Effector memory CD8-positive, alpha-beta T cell (primary cell): ENCODE results near the gene TTC23.
A peak's percentile ranks its signal among the peaks of the same experiment; 100 is the strongest.

Source experiments
- ATAC-seq: fragments of 150-1000 bp; cut with Tn5 transposase; replicated peaks from 2 replicates; pipeline ENCODE4 v1.10.0; 2021; ENCODE audit warnings: mild to moderate bottlenecking, moderate library complexity
- DNase-seq, 3 experiments: peaks; one replicate each; pipeline ENCODE4 v3.0.0; 2021
- H3K27ac Mint-ChIP-seq, 2 donors: one replicate each; pipeline ENCODE4 v1.8.0; 2022; ENCODE audit warnings: mild to moderate bottlenecking in 2 of 2, mixed read lengths in 2 of 2, moderate library complexity in 2 of 2
- H3K27me3 Mint-ChIP-seq, 2 donors: one replicate each; pipeline ENCODE4 v1.8.0; 2022; ENCODE audit warnings: mixed read lengths in 2 of 2
- H3K36me3 Mint-ChIP-seq: one replicate; pipeline ENCODE4 v1.8.0; 2022; ENCODE audit warnings: mild to moderate bottlenecking, moderate library complexity, mixed read lengths; ENCODE audit not compliant: insufficient read depth
- H3K4me1 Mint-ChIP-seq, 2 donors: one replicate each; pipeline ENCODE4 v1.8.0; 2022; ENCODE audit warnings: low read depth in 2 of 2, mixed read lengths in 2 of 2
- H3K4me3 Mint-ChIP-seq, 2 donors: one replicate each; pipeline ENCODE4 v1.8.0; 2022; ENCODE audit warnings: mild to moderate bottlenecking in 2 of 2, mixed read lengths in 2 of 2, moderate library complexity in 2 of 2
- H3K9me3 Mint-ChIP-seq, 2 donors: one replicate each; pipeline ENCODE4 v1.8.0; 2022; ENCODE audit warnings: mixed read lengths in 2 of 2

The TTC23 gene

GRCh38 chr15:99142562-99142961 is 106.8 kb downstream of the TTC23 start:
- ATAC-seq: no peak
- no peaks in the 10 kb centered on the region for H3K9me3 Mint-ChIP-seq
- H3K4me3 Mint-ChIP-seq: no peak overlapping the region
- no peak for DNase-seq
- no peak overlapping the region for H3K27ac Mint-ChIP-seq
- H3K27me3 Mint-ChIP-seq: peaks cover 9 to 10% of the 10 kb centered on the region in 2 donors
- no peaks in the 10 kb centered on the region for H3K4me1 Mint-ChIP-seq
- H3K36me3 Mint-ChIP-seq: peaks cover 3% of the 10 kb centered on the region

DNA sequence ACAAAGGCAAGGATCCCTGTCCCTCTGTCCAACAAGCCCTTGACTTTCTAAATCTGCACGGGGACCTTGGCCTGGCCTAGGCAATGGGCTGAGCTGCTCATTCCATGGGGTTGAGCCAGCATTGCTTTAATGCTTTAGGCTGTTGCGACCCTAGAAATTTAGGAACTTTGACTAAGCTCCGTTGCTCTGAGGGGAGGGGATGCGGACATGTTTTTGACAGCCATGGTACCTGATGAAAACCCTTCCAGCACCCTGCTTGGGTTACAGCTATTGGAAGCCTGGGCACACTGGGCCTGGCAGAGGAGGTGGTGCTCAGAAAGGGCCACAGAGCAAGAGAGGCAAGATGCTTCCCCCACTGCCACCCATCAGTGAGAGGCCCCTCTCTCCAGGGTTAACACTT is 107.4 kb downstream of the TTC23 start:
- DNase-seq: no peak
- no peak overlapping the region for H3K4me3 Mint-ChIP-seq

GRCh38 chr15:99140590-99140989 is 108.8 kb downstream of the TTC23 start:
- Mint-ChIP-seq H3K27me3 (peaks cover 6 to 10% of the 10 kb centered on the region in 2 donors), H3K36me3 (peaks cover 12% of the 10 kb centered on the region), H3K27ac (no peak overlapping the region), H3K4me1 (no peaks in the 10 kb centered on the region), H3K9me3 (no peaks in the 10 kb centered on the region), H3K4me3 (no peak overlapping the region)
- DNase-seq (no peak), ATAC-seq (no peak)

More for the DNA sequence above, 107.4 kb downstream of the TTC23 start:
- ATAC-seq: no peak
- Mint-ChIP-seq H3K27ac (no peak overlapping the region), H3K27me3 (peaks cover 6 to 10% of the 10 kb centered on the region in 2 donors), H3K4me1 (no peaks in the 10 kb centered on the region), H3K36me3 (peaks cover 6% of the 10 kb centered on the region), H3K9me3 (no peaks in the 10 kb centered on the region)

DNA sequence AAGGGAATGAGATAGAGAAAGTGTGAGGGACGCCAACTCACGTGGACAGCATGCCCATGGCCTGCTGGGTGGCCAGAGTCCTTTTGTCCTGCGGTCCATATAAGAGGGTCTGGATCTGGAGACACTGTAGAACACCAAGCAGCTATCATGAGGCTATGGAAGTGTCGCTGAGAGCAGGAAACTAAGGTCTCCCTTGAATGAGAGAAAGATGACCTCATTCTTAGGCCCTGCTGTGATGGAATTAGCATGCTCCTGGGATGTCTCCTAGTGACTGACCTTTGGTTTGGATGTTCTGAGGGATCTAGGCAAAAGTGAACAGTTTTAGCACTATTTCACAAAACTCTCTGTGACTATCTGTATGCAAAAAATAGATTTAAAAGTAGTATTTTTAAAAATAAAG is 110.1 kb downstream of the TTC23 start:
- no peak for ATAC-seq
- H3K27me3 Mint-ChIP-seq: no peaks in the 10 kb centered on the region
- no peak overlapping the region for H3K4me3 Mint-ChIP-seq
- H3K36me3 Mint-ChIP-seq: peaks cover 12% of the 10 kb centered on the region
- peaks cover 0 to 2% of the 10 kb centered on the region in 2 donors for H3K4me1 Mint-ChIP-seq
- no peaks in the 10 kb centered on the region for H3K9me3 Mint-ChIP-seq
- no peak overlapping the region for H3K27ac Mint-ChIP-seq
- no peak for DNase-seq

DNA sequence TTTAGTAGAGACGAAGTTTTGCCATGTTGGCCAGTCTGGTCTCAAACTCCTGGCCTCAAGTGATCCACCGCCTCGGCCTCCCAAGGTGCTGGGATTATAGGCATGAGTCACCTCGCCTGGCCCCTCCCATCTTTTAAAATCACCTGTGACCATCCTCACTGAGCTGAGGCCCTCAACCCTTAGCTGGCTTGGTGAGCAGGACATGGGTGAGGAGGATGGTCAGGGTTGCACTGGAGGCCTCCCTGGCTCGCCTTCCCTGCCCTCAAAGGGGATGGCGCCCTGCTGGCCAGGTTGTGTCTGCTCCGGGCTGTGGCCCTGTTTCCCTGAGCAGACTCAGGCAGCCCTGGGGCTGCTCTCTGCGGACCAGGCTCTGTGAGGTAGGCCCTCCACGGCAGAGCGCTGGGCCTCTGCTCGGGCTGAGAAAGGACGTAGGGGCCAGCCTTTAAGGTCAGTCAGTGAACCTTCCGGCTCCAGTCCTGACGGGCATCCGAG is 110.8 kb downstream of the TTC23 start:
- peaks cover 12% of the 10 kb centered on the region for H3K36me3 Mint-ChIP-seq
- no peak for DNase-seq
- peaks cover 0 to 2% of the 10 kb centered on the region in 2 donors for H3K4me1 Mint-ChIP-seq
- no peak overlapping the region for H3K27ac Mint-ChIP-seq
- H3K9me3 Mint-ChIP-seq: no peaks in the 10 kb centered on the region
- no peak overlapping the region for H3K4me3 Mint-ChIP-seq
- no peaks in the 10 kb centered on the region for H3K27me3 Mint-ChIP-seq
- no peak for ATAC-seq

- DNase-seq (no peak), ATAC-seq (no peak)
- no peak overlapping the region for H3K4me3 Mint-ChIP-seq
- H3K27me3 Mint-ChIP-seq: no peaks in the 10 kb centered on the region
- H3K4me1 Mint-ChIP-seq: peaks cover 0 to 2% of the 10 kb centered on the region in 2 donors
- peaks cover 12% of the 10 kb centered on the region for H3K36me3 Mint-ChIP-seq
- H3K27ac Mint-ChIP-seq: peak overlapping the region in 1 of 2 donors; percentile 55
- no peaks in the 10 kb centered on the region for H3K9me3 Mint-ChIP-seq
Measured at GRCh38 chr15:99137877-99138276, 111.5 kb downstream of the TTC23 start.

DNA sequence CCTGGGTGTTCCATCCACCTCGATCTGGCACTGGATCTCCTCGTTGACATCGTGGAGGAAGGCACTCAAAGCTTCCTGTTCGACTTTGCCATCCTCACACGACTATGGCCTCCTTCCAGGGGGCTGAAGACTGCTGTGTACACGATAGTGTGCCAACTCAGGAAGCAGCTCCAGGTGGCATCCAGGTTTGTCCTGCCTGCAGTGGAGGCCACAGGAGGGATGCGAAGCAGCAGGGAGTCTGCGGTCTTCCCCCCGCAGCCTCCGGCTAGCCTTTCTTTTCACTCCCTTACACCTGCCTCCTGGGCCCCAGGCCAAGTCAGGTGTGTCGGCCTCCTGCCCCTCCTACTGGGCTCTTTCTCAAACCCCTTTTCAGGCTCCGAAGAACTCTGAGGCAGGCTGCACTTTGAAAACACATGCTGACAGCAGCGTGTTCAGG is 112.3 kb downstream of the TTC23 start:
- peaks cover 16% of the 10 kb centered on the region for H3K36me3 Mint-ChIP-seq
- no peak for ATAC-seq
- no peak overlapping the region for H3K4me3 Mint-ChIP-seq
- H3K9me3 Mint-ChIP-seq: no peaks in the 10 kb centered on the region
- H3K4me1 Mint-ChIP-seq: peaks cover 0 to 2% of the 10 kb centered on the region in 2 donors
- peak overlapping the region in 1 of 2 donors; percentile 55 for H3K27ac Mint-ChIP-seq
- no peak for DNase-seq
- H3K27me3 Mint-ChIP-seq: no peaks in the 10 kb centered on the region

DNA sequence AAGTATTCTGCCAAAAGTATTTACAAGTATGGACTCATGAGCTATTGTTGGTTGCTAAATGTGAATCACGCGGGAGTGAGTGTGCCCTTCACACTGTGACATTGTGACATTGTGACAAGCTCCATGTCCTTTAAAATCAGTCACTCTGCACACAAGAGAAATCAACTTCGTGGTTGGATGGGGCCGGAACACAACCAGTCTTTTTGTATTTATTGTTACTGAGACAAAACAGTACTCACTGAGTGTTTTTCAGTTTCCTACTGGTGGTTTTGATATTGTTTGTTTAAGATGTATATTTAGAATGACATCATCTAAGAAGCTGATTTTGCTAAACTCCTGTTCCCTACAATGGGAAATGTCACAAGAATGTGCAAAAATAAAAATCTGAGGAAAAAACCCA is 114.2 kb downstream of the TTC23 start:
- Mint-ChIP-seq H3K27ac (peak overlapping the region in 1 of 2 donors; percentile 53), H3K4me1 (peaks cover 0 to 2% of the 10 kb centered on the region in 2 donors), H3K27me3 (peaks cover 0 to 3% of the 10 kb centered on the region in 2 donors), H3K9me3 (no peaks in the 10 kb centered on the region), H3K36me3 (peaks cover 29% of the 10 kb centered on the region), H3K4me3 (no peak overlapping the region)
- ATAC-seq (no peak), DNase-seq (no peak)

DNA sequence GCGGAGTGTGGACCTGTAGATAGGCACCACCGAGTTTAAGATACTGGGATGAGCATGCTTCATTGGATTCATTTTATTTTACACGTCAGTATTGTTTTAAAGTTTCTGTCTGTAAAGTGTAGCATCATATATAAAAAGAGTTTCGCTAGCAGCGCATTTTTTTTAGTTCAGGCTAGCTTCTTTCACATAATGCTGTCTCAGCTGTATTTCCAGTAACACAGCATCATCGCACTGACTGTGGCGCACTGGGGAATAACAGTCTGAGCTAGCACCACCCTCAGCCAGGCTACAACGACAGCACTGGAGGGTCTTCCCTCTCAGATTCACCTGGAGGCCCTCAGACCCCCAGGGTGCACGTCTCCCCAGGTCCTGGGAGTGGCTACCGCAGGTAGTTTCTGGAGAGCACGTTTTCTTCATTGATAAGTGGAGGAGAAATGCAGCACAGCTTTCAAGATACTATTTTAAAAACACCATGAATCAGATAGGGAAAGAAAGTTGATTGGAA is 115.0 kb downstream of the TTC23 start:
- peaks cover 0 to 6% of the 10 kb centered on the region in 2 donors for H3K4me1 Mint-ChIP-seq
- peak overlapping the region in 1 of 2 donors; percentile 53 for H3K27ac Mint-ChIP-seq
- peaks cover 0 to 10% of the 10 kb centered on the region in 2 donors for H3K27me3 Mint-ChIP-seq
- no peak for DNase-seq
- no peak overlapping the region for H3K4me3 Mint-ChIP-seq
- ATAC-seq: no peak
- no peaks in the 10 kb centered on the region for H3K9me3 Mint-ChIP-seq
- H3K36me3 Mint-ChIP-seq: peaks cover 34% of the 10 kb centered on the region

GRCh38 chr15:99132634-99133287 is 116.6 kb downstream of the TTC23 start:
- H3K4me3 Mint-ChIP-seq: no peak overlapping the region
- no peak for ATAC-seq
- H3K36me3 Mint-ChIP-seq: peaks cover 44% of the 10 kb centered on the region
- H3K9me3 Mint-ChIP-seq: no peaks in the 10 kb centered on the region
- H3K27ac Mint-ChIP-seq: no peak overlapping the region
- DNase-seq: no peak
- peaks cover 0 to 6% of the 10 kb centered on the region in 2 donors for H3K4me1 Mint-ChIP-seq
- peaks cover 0 to 10% of the 10 kb centered on the region in 2 donors for H3K27me3 Mint-ChIP-seq

DNA sequence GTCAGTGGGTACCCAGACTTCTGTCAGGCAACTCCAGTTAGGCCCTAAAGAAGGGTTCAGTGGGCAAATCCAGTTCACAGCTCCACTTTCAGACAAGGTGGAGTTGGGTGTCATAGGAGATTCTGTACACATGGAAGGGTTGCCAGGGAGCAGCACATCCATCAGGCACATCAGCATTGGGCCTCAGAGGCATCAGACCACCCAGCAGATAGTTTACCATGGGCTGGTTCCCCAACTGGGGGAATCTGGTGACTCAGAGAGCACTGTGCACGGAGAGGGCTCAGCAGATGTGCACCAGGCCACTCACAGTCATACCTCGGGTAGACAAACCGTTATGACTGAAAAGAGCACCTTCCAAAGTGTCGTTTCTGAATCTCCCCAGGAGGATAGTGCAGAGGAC is 117.3 kb downstream of the TTC23 start:
- peaks cover 0 to 10% of the 10 kb centered on the region in 2 donors for H3K27me3 Mint-ChIP-seq
- DNase-seq: no peak
- H3K27ac Mint-ChIP-seq: no peak overlapping the region
- no peak for ATAC-seq
- H3K4me1 Mint-ChIP-seq: peaks cover 0 to 6% of the 10 kb centered on the region in 2 donors
- no peaks in the 10 kb centered on the region for H3K9me3 Mint-ChIP-seq
- H3K4me3 Mint-ChIP-seq: no peak overlapping the region
- peaks cover 42% of the 10 kb centered on the region for H3K36me3 Mint-ChIP-seq

- no peak overlapping the region for H3K4me3 Mint-ChIP-seq
- H3K36me3 Mint-ChIP-seq: peaks cover 41% of the 10 kb centered on the region
- peaks cover 0 to 12% of the 10 kb centered on the region in 2 donors for H3K27me3 Mint-ChIP-seq
- no peaks in the 10 kb centered on the region for H3K9me3 Mint-ChIP-seq
- H3K27ac Mint-ChIP-seq: no peak overlapping the region
- peaks cover 0 to 6% of the 10 kb centered on the region in 2 donors for H3K4me1 Mint-ChIP-seq
- no peak for ATAC-seq
- no peak for DNase-seq
Measured at GRCh38 chr15:99131441-99132023, 117.8 kb downstream of the TTC23 start.

GRCh38 chr15:99130765-99131440 is 118.5 kb downstream of the TTC23 start:
- no peak for ATAC-seq
- Mint-ChIP-seq H3K4me1 (peaks cover 0 to 6% of the 10 kb centered on the region in 2 donors), H3K27ac (no peak overlapping the region), H3K4me3 (no peak overlapping the region), H3K27me3 (peaks cover 0 to 16% of the 10 kb centered on the region in 2 donors), H3K36me3 (peaks cover 38% of the 10 kb centered on the region), H3K9me3 (no peaks in the 10 kb centered on the region)
- no peak for DNase-seq
